IMR-90 (cell line): ENCODE data around the gene NRF1. TPM values are rescaled to one million over a fixed set of nuclear protein-coding genes. Genes with fewer than 3 reads are reported as not detected.

Experiments
- ATAC-seq: fragments of 200-7000 bp; cut with Tn5 transposase; 2 replicates; pipeline ENCODE4 v1.9.1; 2020; ENCODE audit warnings: low read depth, mild to moderate bottlenecking, moderate library complexity
- BruUV-seq: library from RNA; stranded (reverse); fragments of 400-500 nt; replicated peaks from 2 replicates; lab custom pipeline; 2021; lab: Mats Ljungman, UMichigan
- CTCF ChIA-PET: fragments of 300-600 bp; formaldehyde crosslinking; extraction: SDS; loops from one replicate; lab custom pipeline; 2021; ENCODE audit warnings: antibody characterized with exemption; lab: Yijun Ruan, JAX
- POLR2A ChIA-PET: fragments of 300-600 bp; sonication (Branson Sonifier 250); formaldehyde crosslinking; loops from one replicate; lab custom pipeline; 2022; ENCODE audit warnings: antibody characterized with exemption; ENCODE audit not compliant: unreplicated experiment; lab: Charles Lee
- DNase-seq: peaks from one replicate; pipeline ENCODE4 v3.0.0; 2013
- H2AFZ ChIP-seq: replicated peaks from 2 replicates; pipeline ENCODE3; 2013; ENCODE audit warnings: low read length, mild to moderate bottlenecking; ENCODE audit not compliant: poor library complexity
- H2AK5ac ChIP-seq: 2 replicates; pipeline ENCODE4 v1.6.1; 2013; ENCODE audit warnings: low read depth, low read length, inconsistent platforms
- H2AK9ac ChIP-seq: replicated peaks from 2 replicates; pipeline ENCODE3; 2013; ENCODE audit warnings: mild to moderate bottlenecking, low read depth, low read length, moderate library complexity; ENCODE audit not compliant: poor library complexity
- H2BK120ac ChIP-seq: 2 replicates; pipeline ENCODE4 v1.6.1; 2013; ENCODE audit warnings: low read depth, low read length, inconsistent platforms
- H2BK15ac ChIP-seq: 3 replicates; pipeline ENCODE4 v1.6.1; 2013; ENCODE audit warnings: low read depth, low read length, inconsistent platforms
- H2BK20ac ChIP-seq: 2 replicates; pipeline ENCODE4 v1.6.1; 2013; ENCODE audit warnings: low read depth, mild to moderate bottlenecking, inconsistent platforms, low read length, moderate library complexity
- H2BK5ac ChIP-seq: 2 replicates; pipeline ENCODE4 v1.6.1; 2013; ENCODE audit warnings: mild to moderate bottlenecking, low read depth, low read length, inconsistent platforms; ENCODE audit not compliant: poor library complexity, severe bottlenecking
- H3K14ac ChIP-seq: replicated peaks from 2 replicates; pipeline ENCODE4 v1.6.1; 2013; ENCODE audit warnings: low read depth, low read length, inconsistent platforms
- H3K18ac ChIP-seq: 2 replicates; pipeline ENCODE4 v1.6.1; 2013; ENCODE audit warnings: low read depth, low read length, control low read depth
- H3K23ac ChIP-seq: 2 replicates; pipeline ENCODE4 v1.6.1; 2013; ENCODE audit warnings: low read depth, low read length, inconsistent platforms
- H3K27ac ChIP-seq: 2 replicates; pipeline ENCODE4 v1.5.1; 2013; ENCODE audit warnings: mild to moderate bottlenecking, control low read depth, low read length; ENCODE audit not compliant: insufficient read depth
- H3K27me3 ChIP-seq: 2 replicates; pipeline ENCODE4 v1.6.1; 2013; ENCODE audit warnings: low read length; ENCODE audit not compliant: control insufficient read depth, insufficient read depth
- H3K36me3 ChIP-seq: 2 replicates; pipeline ENCODE4 v1.6.1; 2013; ENCODE audit warnings: low read length, mixed read lengths; ENCODE audit not compliant: control insufficient read depth, insufficient read depth
- H3K4ac ChIP-seq: 2 replicates; pipeline ENCODE4 v1.6.1; 2013; ENCODE audit warnings: low read depth, low read length, inconsistent platforms
- H3K4me1 ChIP-seq: 2 replicates; pipeline ENCODE4 v1.6.1; 2013; ENCODE audit warnings: low read length, mixed read lengths; ENCODE audit not compliant: control insufficient read depth, insufficient read depth
- H3K4me2 ChIP-seq: 2 replicates; pipeline ENCODE4 v1.6.1; 2013; ENCODE audit warnings: low read depth, mild to moderate bottlenecking, control low read depth, low read length, moderate library complexity
- H3K4me3 ChIP-seq: 2 replicates; pipeline ENCODE4 v1.5.1; 2013; ENCODE audit warnings: low read depth, mild to moderate bottlenecking, control low read depth, low read length, moderate library complexity; ENCODE audit not compliant: insufficient read depth
- H3K56ac ChIP-seq: 2 replicates; pipeline ENCODE4 v1.6.1; 2013; ENCODE audit warnings: low read length, inconsistent platforms; ENCODE audit not compliant: insufficient read depth; ENCODE audit errors: extremely low read depth
- H3K79me1 ChIP-seq, 2 experiments: 2 replicates each; pipeline ENCODE4 v1.6.1; 2013; ENCODE audit warnings: low read length in 2 of 2, inconsistent platforms in 1 of 2, low read depth in 1 of 2
- H3K9ac ChIP-seq: 2 replicates; pipeline ENCODE4 v1.6.1; 2013; ENCODE audit warnings: low read depth, low read length, control low read depth
- H3K9me1 ChIP-seq: 2 replicates; pipeline ENCODE4 v1.6.1; 2013; ENCODE audit warnings: low read length, inconsistent platforms; ENCODE audit not compliant: insufficient read depth
- H3K9me3 ChIP-seq: 2 replicates; pipeline ENCODE4 v1.6.1; 2013; ENCODE audit warnings: low read length; ENCODE audit not compliant: control insufficient read depth, insufficient read depth
- H4K20me1 ChIP-seq: 2 replicates; pipeline ENCODE4 v1.6.1; 2013; ENCODE audit warnings: low read length, inconsistent platforms; ENCODE audit not compliant: insufficient read depth
- H4K5ac ChIP-seq: 2 replicates; pipeline ENCODE4 v1.6.1; 2013; ENCODE audit warnings: mild to moderate bottlenecking, low read depth, low read length, control low read depth
- H4K8ac ChIP-seq, 2 experiments: 2 replicates each; pipeline ENCODE4 v1.6.1; 2013; ENCODE audit warnings: low read depth in 2 of 2, low read length in 2 of 2, control low read depth in 1 of 2, inconsistent platforms in 1 of 2
- H4K91ac ChIP-seq: 2 replicates; pipeline ENCODE4 v1.6.1; 2013; ENCODE audit warnings: low read depth, low read length, inconsistent platforms; ENCODE audit not compliant: insufficient read depth
- BHLHE40 ChIP-seq: fragments of 150-350 bp; IDR thresholded peaks from 2 replicates; pipeline ENCODE4 v1.6.1; 2016; ENCODE audit warnings: mild to moderate bottlenecking, low read depth, low read length
- CEBPB ChIP-seq: IDR thresholded peaks from 2 replicates; pipeline ENCODE4 v1.6.1; 2012; ENCODE audit warnings: low read depth, low read length, improper control_type of control experiment
- CHD1 ChIP-seq: IDR thresholded peaks from 2 replicates; pipeline ENCODE4 v1.6.1; 2012; ENCODE audit warnings: low read depth, low read length, improper control_type of control experiment
- FOS ChIP-seq: fragments of 150-350 bp; IDR thresholded peaks from 2 replicates; pipeline ENCODE4 v1.6.1; 2016; ENCODE audit warnings: low read depth, low read length
- MAFK ChIP-seq: IDR thresholded peaks from 2 replicates; pipeline ENCODE4 v1.6.1; 2012; ENCODE audit warnings: low read depth, low read length, improper control_type of control experiment
- MAZ ChIP-seq: IDR thresholded peaks from 2 replicates; pipeline ENCODE4 v1.6.1; 2012; ENCODE audit warnings: low read depth, mild to moderate bottlenecking, low read length, improper control_type of control experiment, moderate library complexity, borderline replicate concordance
- MXI1 ChIP-seq: IDR thresholded peaks from 2 replicates; pipeline ENCODE4 v1.6.1; 2012; ENCODE audit warnings: low read depth, mild to moderate bottlenecking, low read length, moderate library complexity, borderline replicate concordance
- NFE2L2 ChIP-seq: fragments of 150-350 bp; IDR thresholded peaks from 2 replicates; pipeline ENCODE4 v1.6.1; 2016; ENCODE audit warnings: low read depth, mild to moderate bottlenecking, low read length
- POLR2A ChIP-seq: IDR thresholded peaks from 2 replicates; pipeline ENCODE4 v1.6.1; 2012; ENCODE audit warnings: mild to moderate bottlenecking, low read depth, low read length
- RAD21 ChIP-seq: IDR thresholded peaks from 2 replicates; pipeline ENCODE4 v1.6.1; 2012; ENCODE audit warnings: low read length, improper control_type of control experiment
- RFX5 ChIP-seq: IDR thresholded peaks from 2 replicates; pipeline ENCODE4 v1.8.0; 2012; ENCODE audit warnings: low read depth, mild to moderate bottlenecking, low read length, moderate library complexity
- SMC3 ChIP-seq: fragments of 150-350 bp; IDR thresholded peaks from 2 replicates; pipeline ENCODE4 v1.6.1; 2016; ENCODE audit warnings: low read depth, mild to moderate bottlenecking, antibody characterized with exemption, low read length, moderate library complexity
- WGBS, 2 experiments: methylation state at CpG; one replicate each; pipeline versions ENCODE4 v1.1.5 to v1.1.7; 2013; ENCODE audit warnings: missing lambda C conversion rate in 2 of 2; ENCODE audit not compliant: insufficient read length in 1 of 2; ENCODE audit errors: extremely low coverage in 2 of 2; 5-methylcytosine and 5-hydroxymethylcytosine counted together
- dilution Hi-C: fragments of 300-500 bp; cut with HindIII; formaldehyde crosslinking; loops from one replicate; pipeline ENCODE4 v1.14.3; 2018; ENCODE audit warnings: low sequenced_read_pairs; ENCODE audit not compliant: unreplicated experiment
- in situ Hi-C: fragments of 300-500 bp; cut with MboI; formaldehyde crosslinking; loops from 3 replicates; pipeline ENCODE4 v1.14.3; 2019; ENCODE audit warnings: low sequenced_read_pairs, inconsistent platforms, mixed read lengths
- intact Hi-C: fragments of 100-400 bp; cut with micrococcal nuclease; formaldehyde crosslinking; loops from 2 replicates; pipeline ENCODE4 v1.10.0; 2022
- polyA plus RNA-seq, 3 experiments: library from polyadenylated mRNA; depleted of rRNA; stranded (reverse); fragments of >200 nt; gene quantifications; 2 replicates each; pipeline ENCODE4 v1.2.3, GENCODE V29; 2012; ENCODE audit warnings: low replicate concordance in 1 of 3
- total RNA-seq: library from RNA; depleted of rRNA; stranded (reverse); fragments of >200 nt; gene quantifications from 2 replicates; pipeline ENCODE4 v1.2.3, GENCODE V29; 2012
- TF ChIP-seq, protein P1 (sequence below): conservative IDR thresholded peaks from 2 replicates; pipeline ENCODE4 v1.5.1; 2012; ENCODE audit warnings: mild to moderate bottlenecking, low read depth, low read length, improper control_type of control experiment
- TF ChIP-seq, protein P2 (sequence below): fragments of 150-350 bp; IDR thresholded peaks from 2 replicates; pipeline ENCODE4 v1.6.1; 2016; ENCODE audit warnings: low read depth, mild to moderate bottlenecking, low read length, moderate library complexity, borderline replicate concordance

The NRF1 gene
- total and polyA plus RNA-seq, 2 of the 4 experiments (the other 2 are of a cell fraction): 11.4 to 15.8 TPM

DNA sequence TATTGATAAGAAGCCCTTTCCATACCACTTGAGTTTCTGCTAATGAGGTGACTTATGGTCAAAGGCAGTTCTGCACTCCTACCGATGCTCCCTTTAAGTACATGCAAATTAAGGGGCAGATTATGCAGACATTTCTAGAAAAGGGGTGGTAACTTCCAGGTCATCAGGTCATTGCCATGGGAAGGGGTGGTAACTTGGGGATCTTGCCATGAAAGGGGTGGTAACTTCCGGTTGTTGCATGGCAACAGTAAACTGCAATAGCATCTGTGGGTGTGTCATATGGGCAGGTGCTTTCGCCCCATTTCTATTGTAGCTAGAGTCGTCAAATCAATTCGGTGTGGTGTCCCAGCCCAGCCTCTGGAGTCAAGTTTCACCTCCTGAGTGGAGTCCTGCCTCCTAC is 190.4 kb downstream of the NRF1 start:
- no TSS peak for BruUV-seq
- Histone ChIP-seq H4K91ac (no peak overlapping the region), H3K18ac (no peak overlapping the region), H3K9me1 (no peaks in the 10 kb centered on the region), H2AFZ (no peak overlapping the region), H2AK9ac (no peak overlapping the region), H3K9ac (no peak overlapping the region), H3K27ac (no peak overlapping the region), H4K5ac (no peak overlapping the region), H3K4ac (no peak overlapping the region), H3K4me1 (no peaks in the 10 kb centered on the region), H2BK5ac (no peak overlapping the region), H3K9me3 (no peaks in the 10 kb centered on the region), H2AK5ac (no peak overlapping the region), H3K14ac (no peak overlapping the region), H4K20me1 (no peaks in the 10 kb centered on the region), H3K36me3 (no peaks in the 10 kb centered on the region), H3K79me1 (no peaks in the 10 kb centered on the region), H3K4me2 (no peak overlapping the region), H4K8ac (no peak overlapping the region), H3K4me3 (no peak overlapping the region), H2BK120ac (no peak overlapping the region), H2BK20ac (no peak overlapping the region), H3K23ac (no peak overlapping the region), H3K27me3 (peaks cover 25% of the 10 kb centered on the region; the same call in 1 of the 2 replicates), H3K56ac (no peak overlapping the region), H2BK15ac (no peak overlapping the region)
- no CpG with 5 or more reads among the region's 5 CpGs for WGBS, 2 experiments
- in situ Hi-C loops: no loop called here
- ATAC-seq (no peak), DNase-seq (no peak)
- intact Hi-C loops: no loop called here
- CTCF ChIA-PET: no interaction called here
- TF ChIP-seq CEBPB (no peak), CHD1 (no peak), NFE2L2 (no peak), MAFK (no peak), MXI1 (no peak), FOS (no peak), SMC3 (no peak), RFX5 (no peak), MAZ (no peak), POLR2A (no peak), BHLHE40 (no peak), RAD21 (no peak)
- TF ChIP-seq, protein P1, sequence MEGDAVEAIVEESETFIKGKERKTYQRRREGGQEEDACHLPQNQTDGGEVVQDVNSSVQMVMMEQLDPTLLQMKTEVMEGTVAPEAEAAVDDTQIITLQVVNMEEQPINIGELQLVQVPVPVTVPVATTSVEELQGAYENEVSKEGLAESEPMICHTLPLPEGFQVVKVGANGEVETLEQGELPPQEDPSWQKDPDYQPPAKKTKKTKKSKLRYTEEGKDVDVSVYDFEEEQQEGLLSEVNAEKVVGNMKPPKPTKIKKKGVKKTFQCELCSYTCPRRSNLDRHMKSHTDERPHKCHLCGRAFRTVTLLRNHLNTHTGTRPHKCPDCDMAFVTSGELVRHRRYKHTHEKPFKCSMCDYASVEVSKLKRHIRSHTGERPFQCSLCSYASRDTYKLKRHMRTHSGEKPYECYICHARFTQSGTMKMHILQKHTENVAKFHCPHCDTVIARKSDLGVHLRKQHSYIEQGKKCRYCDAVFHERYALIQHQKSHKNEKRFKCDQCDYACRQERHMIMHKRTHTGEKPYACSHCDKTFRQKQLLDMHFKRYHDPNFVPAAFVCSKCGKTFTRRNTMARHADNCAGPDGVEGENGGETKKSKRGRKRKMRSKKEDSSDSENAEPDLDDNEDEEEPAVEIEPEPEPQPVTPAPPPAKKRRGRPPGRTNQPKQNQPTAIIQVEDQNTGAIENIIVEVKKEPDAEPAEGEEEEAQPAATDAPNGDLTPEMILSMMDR: no peak
- TF ChIP-seq, protein P2, sequence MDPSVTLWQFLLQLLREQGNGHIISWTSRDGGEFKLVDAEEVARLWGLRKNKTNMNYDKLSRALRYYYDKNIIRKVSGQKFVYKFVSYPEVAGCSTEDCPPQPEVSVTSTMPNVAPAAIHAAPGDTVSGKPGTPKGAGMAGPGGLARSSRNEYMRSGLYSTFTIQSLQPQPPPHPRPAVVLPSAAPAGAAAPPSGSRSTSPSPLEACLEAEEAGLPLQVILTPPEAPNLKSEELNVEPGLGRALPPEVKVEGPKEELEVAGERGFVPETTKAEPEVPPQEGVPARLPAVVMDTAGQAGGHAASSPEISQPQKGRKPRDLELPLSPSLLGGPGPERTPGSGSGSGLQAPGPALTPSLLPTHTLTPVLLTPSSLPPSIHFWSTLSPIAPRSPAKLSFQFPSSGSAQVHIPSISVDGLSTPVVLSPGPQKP: no peak
- POLR2A ChIA-PET: no interaction called here
- dilution Hi-C loops: no loop called here
